Effector memory CD8-positive, alpha-beta T cell (primary cell): ENCODE data around the gene ANGPTL2.
"Not testable (repeated sequence)": the region's sequence is repeated elsewhere in the genome, so short reads cannot be mapped to it uniquely, and the experiment has no call there.

ENCODE experiments used
- ATAC-seq: fragments of 150-1000 bp; cut with Tn5 transposase; replicated peaks from 2 replicates; pipeline ENCODE4 v1.10.0; 2021; ENCODE audit warnings: mild to moderate bottlenecking, moderate library complexity
- DNase-seq, 3 experiments: peaks; one replicate each; pipeline ENCODE4 v3.0.0; 2021
- H3K27ac Mint-ChIP-seq, 2 donors: one replicate each; pipeline ENCODE4 v1.8.0; 2022; ENCODE audit warnings: mild to moderate bottlenecking in 2 of 2, mixed read lengths in 2 of 2, moderate library complexity in 2 of 2
- H3K27me3 Mint-ChIP-seq, 2 donors: one replicate each; pipeline ENCODE4 v1.8.0; 2022; ENCODE audit warnings: mixed read lengths in 2 of 2
- H3K36me3 Mint-ChIP-seq: one replicate; pipeline ENCODE4 v1.8.0; 2022; ENCODE audit warnings: mild to moderate bottlenecking, moderate library complexity, mixed read lengths; ENCODE audit not compliant: insufficient read depth
- H3K4me1 Mint-ChIP-seq, 2 donors: one replicate each; pipeline ENCODE4 v1.8.0; 2022; ENCODE audit warnings: low read depth in 2 of 2, mixed read lengths in 2 of 2
- H3K4me3 Mint-ChIP-seq, 2 donors: one replicate each; pipeline ENCODE4 v1.8.0; 2022; ENCODE audit warnings: mild to moderate bottlenecking in 2 of 2, mixed read lengths in 2 of 2, moderate library complexity in 2 of 2
- H3K9me3 Mint-ChIP-seq, 2 donors: one replicate each; pipeline ENCODE4 v1.8.0; 2022; ENCODE audit warnings: mixed read lengths in 2 of 2

The ANGPTL2 gene

GRCh38 chr9:127147251-127147650 is 24.8 kb upstream of the ANGPTL2 start:
- no peak for DNase-seq
- Mint-ChIP-seq H3K4me1 (peaks cover 0 to 3% of the 10 kb centered on the region in 2 donors), H3K27me3 (no peaks in the 10 kb centered on the region), H3K9me3 (peaks cover 0 to 1% of the 10 kb centered on the region in 2 donors), H3K36me3 (no peaks in the 10 kb centered on the region), H3K27ac (peak overlapping the region in 1 of 2 donors; percentile 26), H3K4me3 (no peak overlapping the region)
- ATAC-seq, result no peak

- not testable (repeated sequence) for ATAC-seq, H3K4me3 Mint-ChIP-seq, H3K9me3 Mint-ChIP-seq, DNase-seq, H3K36me3 Mint-ChIP-seq, H3K27me3 Mint-ChIP-seq, H3K4me1 Mint-ChIP-seq
- H3K27ac Mint-ChIP-seq, result peak overlapping the region in 1 of 2 donors; percentile 26
These were observed 24.4 kb upstream of the ANGPTL2 start for GRCh38 chr9:127146841-127147240.

GRCh38 chr9:127144670-127145445 is 22.4 kb upstream of the ANGPTL2 start:
- H3K27ac Mint-ChIP-seq, result no peak overlapping the region
- DNase-seq, result no peak
- H3K36me3 Mint-ChIP-seq, result no peaks in the 10 kb centered on the region
- no peak overlapping the region for H3K4me3 Mint-ChIP-seq
- no peaks in the 10 kb centered on the region for H3K27me3 Mint-ChIP-seq
- H3K4me1 Mint-ChIP-seq, result peaks cover 0 to 3% of the 10 kb centered on the region in 2 donors
- ATAC-seq, result no peak
- H3K9me3 Mint-ChIP-seq, result peaks cover 0 to 1% of the 10 kb centered on the region in 2 donors

GRCh38 chr9:127143920-127144465 is 21.6 kb upstream of the ANGPTL2 start:
- Mint-ChIP-seq H3K4me3 (no peak overlapping the region), H3K27me3 (no peaks in the 10 kb centered on the region), H3K36me3 (no peaks in the 10 kb centered on the region), H3K4me1 (peaks cover 0 to 3% of the 10 kb centered on the region in 2 donors), H3K9me3 (peaks cover 0 to 1% of the 10 kb centered on the region in 2 donors), H3K27ac (no peak overlapping the region)
- DNase-seq (no peak), ATAC-seq (no peak)

- Mint-ChIP-seq H3K36me3 (no peaks in the 10 kb centered on the region), H3K27ac (no peak overlapping the region), H3K4me1 (peaks cover 0 to under 1% of the 10 kb centered on the region in 2 donors), H3K27me3 (no peaks in the 10 kb centered on the region), H3K9me3 (peaks cover 0 to 1% of the 10 kb centered on the region in 2 donors), H3K4me3 (no peak overlapping the region)
- DNase-seq (no peak), ATAC-seq (no peak)
These were observed 20.6 kb upstream of the ANGPTL2 start for GRCh38 chr9:127142931-127143464.

GRCh38 chr9:127142291-127142690 is 19.9 kb upstream of the ANGPTL2 start:
- Mint-ChIP-seq H3K36me3 (no peaks in the 10 kb centered on the region), H3K27ac (no peak overlapping the region), H3K4me1 (no peaks in the 10 kb centered on the region), H3K9me3 (peaks cover 0 to 1% of the 10 kb centered on the region in 2 donors), H3K4me3 (no peak overlapping the region), H3K27me3 (no peaks in the 10 kb centered on the region)
- no peak for ATAC-seq
- no peak for DNase-seq

- Mint-ChIP-seq H3K4me1 (no peaks in the 10 kb centered on the region), H3K9me3 (no peaks in the 10 kb centered on the region), H3K27ac (no peak overlapping the region), H3K27me3 (no peaks in the 10 kb centered on the region), H3K36me3 (no peaks in the 10 kb centered on the region), H3K4me3 (no peak overlapping the region)
- DNase-seq (no peak), ATAC-seq (no peak)
These were observed 18.6 kb upstream of the ANGPTL2 start for GRCh38 chr9:127140842-127141675.

GRCh38 chr9:127140181-127140580 is 17.7 kb upstream of the ANGPTL2 start:
- Mint-ChIP-seq H3K4me3 (no peak overlapping the region), H3K4me1 (no peaks in the 10 kb centered on the region), H3K36me3 (no peaks in the 10 kb centered on the region), H3K27ac (no peak overlapping the region), H3K27me3 (no peaks in the 10 kb centered on the region), H3K9me3 (no peaks in the 10 kb centered on the region)
- DNase-seq (no peak), ATAC-seq (no peak)

- DNase-seq (no peak), ATAC-seq (no peak)
- no peaks in the 10 kb centered on the region for H3K27me3 Mint-ChIP-seq
- H3K4me1 Mint-ChIP-seq, result no peaks in the 10 kb centered on the region
- no peaks in the 10 kb centered on the region for H3K36me3 Mint-ChIP-seq
- H3K27ac Mint-ChIP-seq, result no peak overlapping the region
- no peak overlapping the region for H3K4me3 Mint-ChIP-seq
- no peaks in the 10 kb centered on the region for H3K9me3 Mint-ChIP-seq
These were observed 17.3 kb upstream of the ANGPTL2 start for GRCh38 chr9:127139775-127140174.

- no peak overlapping the region for H3K27ac Mint-ChIP-seq
- no peaks in the 10 kb centered on the region for H3K36me3 Mint-ChIP-seq
- H3K9me3 Mint-ChIP-seq, result no peaks in the 10 kb centered on the region
- no peaks in the 10 kb centered on the region for H3K27me3 Mint-ChIP-seq
- DNase-seq (no peak), ATAC-seq (no peak)
- H3K4me1 Mint-ChIP-seq, result no peaks in the 10 kb centered on the region
- H3K4me3 Mint-ChIP-seq, result no peak overlapping the region
These were observed 16.8 kb upstream of the ANGPTL2 start for GRCh38 chr9:127139071-127139731.

- no peak for ATAC-seq
- no peaks in the 10 kb centered on the region for H3K4me1 Mint-ChIP-seq
- no peaks in the 10 kb centered on the region for H3K36me3 Mint-ChIP-seq
- no peak overlapping the region for H3K27ac Mint-ChIP-seq
- no peak for DNase-seq
- H3K27me3 Mint-ChIP-seq, result no peaks in the 10 kb centered on the region
- H3K4me3 Mint-ChIP-seq, result no peak overlapping the region
- no peaks in the 10 kb centered on the region for H3K9me3 Mint-ChIP-seq
These were observed 16.0 kb upstream of the ANGPTL2 start for GRCh38 chr9:127138444-127138843.

- DNase-seq (no peak), ATAC-seq (no peak)
- Mint-ChIP-seq H3K27ac (no peak overlapping the region), H3K9me3 (no peaks in the 10 kb centered on the region), H3K27me3 (no peaks in the 10 kb centered on the region), H3K36me3 (no peaks in the 10 kb centered on the region), H3K4me1 (no peaks in the 10 kb centered on the region), H3K4me3 (no peak overlapping the region)
These were observed 15.4 kb upstream of the ANGPTL2 start for GRCh38 chr9:127137640-127138360.
